ENCODE measurements around the gene RBM24.

GRCh38 chr6:17303444-17303843, 22.3 kb downstream of the RBM24 start:
- TF ChIP-seq CTCF (IDR thresholded peaks at IDR 0.05) (no peak), POLR2A (IDR thresholded peaks at IDR 0.05) (no peak)
